HPDE6-E6E7 (cell line): Measurements from ENCODE around the gene ANO10.
"Not testable (repeated sequence)": the region's sequence is repeated elsewhere in the genome, so short reads cannot be mapped to it uniquely, and the experiment has no call there.

Experiments
- DNase-seq: peaks from one replicate; pipeline ENCODE4 v3.0.0; 2011; ENCODE audit warnings: missing footprints; ENCODE audit errors: extremely low spot score

ANO10 gene

DNA sequence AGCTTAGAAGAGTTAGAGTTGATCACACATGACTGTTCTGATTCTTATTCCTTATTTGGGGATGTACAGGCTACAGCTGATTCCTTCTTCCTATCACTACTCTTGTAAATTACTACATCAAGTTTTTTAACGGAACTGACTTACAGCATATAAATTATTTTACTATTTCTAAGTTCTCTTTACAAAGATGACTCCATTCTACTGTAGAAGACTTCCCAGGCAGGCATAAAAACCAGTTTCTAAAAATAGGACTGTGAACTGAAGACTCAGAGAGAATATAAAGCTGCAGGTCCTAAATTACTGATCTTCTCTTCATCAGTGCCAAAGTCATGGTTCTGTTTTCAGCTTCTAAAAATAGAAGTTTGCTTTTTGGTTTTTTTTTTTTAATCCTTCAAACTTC, 38.9 kb downstream of the ANO10 start:
- DNase-seq = no peak

DNA sequence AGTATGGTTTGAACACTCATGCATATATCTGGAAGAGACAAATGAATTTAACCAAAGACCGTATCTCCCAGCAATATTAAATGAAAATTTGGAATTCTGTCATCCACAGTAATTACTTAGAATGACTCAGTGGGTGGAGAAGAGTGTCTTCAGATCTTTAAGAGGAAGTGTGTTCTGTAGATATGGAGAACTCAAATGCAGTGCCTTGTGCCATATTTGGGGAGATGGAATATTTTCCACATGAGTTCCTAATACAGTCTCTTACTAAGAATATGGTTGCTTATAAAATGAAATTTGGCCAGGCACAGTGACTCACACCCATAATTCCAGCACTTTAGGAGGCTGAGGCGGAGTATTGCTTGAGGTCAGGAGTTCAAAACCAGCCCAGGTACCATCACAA, 40.5 kb downstream of the ANO10 start:
- no peak for DNase-seq

- no peak for DNase-seq
Observed at GRCh38 chr3:43580181-43580580, 41.6 kb downstream of the ANO10 start.

GRCh38 chr3:43573576-43573975, 48.2 kb downstream of the ANO10 start:
- no peak for DNase-seq

DNA sequence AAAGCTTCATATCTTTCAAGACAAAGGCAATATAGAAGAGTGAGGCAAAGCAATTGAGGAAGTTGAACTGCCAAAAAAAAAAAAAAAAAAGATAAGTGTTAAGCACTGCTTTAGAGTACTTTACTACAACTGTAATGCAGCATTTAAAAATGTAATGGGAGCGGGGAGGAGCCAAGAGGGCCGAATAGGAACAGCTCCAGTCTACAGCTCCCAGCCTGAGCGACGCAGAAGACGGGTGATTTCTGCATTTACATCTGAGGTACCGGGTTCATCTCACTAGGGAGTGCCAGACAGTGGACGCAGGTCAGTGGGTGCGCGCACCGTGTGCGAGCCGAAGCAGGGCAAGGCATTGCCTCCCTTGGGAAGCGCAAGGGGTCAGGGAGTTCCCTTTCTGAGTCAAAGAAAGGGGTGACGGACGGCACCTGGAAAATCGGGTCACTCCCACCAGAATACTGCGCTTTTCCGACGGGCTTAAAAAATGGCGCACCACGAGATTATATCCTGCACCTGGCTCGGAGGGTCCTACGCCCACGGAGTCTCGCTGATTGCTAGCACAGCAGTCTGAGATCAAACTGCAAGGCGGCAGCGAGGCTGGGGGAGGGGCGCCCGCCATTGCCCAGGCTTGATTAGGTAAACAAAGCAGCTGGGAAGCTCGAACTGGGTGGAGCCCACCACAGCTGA, 56.0 kb downstream of the ANO10 start:
- DNase-seq = not testable (repeated sequence)

GRCh38 chr3:43559961-43560360, 61.9 kb downstream of the ANO10 start:
- no peak for DNase-seq

- DNase-seq = no peak
Observed at GRCh38 chr3:43558171-43558570, 63.6 kb downstream of the ANO10 start.

GRCh38 chr3:43549626-43550290, 72.1 kb downstream of the ANO10 start:
- no peak for DNase-seq

- not testable (repeated sequence) for DNase-seq
Observed at GRCh38 chr3:43544277-43544676, 77.5 kb downstream of the ANO10 start.

DNA sequence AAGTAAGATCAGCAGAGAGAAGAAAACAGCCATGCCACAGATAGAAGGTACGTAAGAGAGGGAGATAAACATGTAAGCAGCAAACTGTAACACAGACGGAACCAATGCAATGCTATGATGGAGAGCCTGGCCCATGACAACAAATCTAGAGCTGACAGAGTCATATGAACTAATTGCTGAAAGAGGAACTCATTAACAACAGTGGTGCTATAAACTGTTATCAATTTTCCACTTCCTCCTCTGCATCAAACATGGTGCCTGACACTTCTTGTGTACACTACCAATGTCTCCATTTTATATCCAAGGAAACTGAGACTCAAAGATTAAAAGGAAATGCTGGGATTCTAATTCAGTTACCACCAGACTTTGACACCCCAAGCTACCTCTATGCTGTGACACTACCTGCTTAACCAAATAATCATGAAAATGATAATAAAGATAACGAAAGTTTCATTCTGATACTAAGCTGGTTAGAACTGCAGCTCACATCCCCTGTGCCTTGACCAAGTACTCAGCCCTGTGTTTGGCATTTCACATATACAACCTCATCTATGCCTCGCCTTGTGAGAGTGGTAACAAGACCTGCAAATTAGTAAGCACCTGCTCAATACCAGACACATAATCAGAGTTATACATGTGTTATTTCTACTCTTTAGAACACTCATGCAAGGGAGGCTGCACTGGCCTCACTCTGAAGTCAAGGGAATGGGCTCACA, 79.3 kb downstream of the ANO10 start:
- no peak for DNase-seq

DNA sequence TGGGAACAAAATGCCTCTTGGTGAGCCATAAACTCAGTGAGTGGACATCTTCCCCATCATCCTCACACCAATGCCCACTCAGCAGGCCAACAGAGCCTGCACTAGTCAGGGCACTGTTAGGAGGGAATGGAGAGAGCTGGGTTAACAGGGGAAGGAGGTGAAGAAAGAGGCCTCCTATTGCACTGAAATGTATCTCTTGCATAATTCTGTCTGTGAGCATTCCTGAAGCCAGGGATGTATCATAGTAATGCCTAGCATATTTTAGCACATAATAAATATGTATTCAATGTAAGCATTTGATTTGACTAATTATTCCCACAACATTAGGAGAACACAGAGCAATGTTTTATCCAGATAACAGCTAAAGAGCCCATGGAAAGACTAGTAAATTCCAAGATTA, 81.2 kb downstream of the ANO10 start:
- no peak for DNase-seq

GRCh38 chr3:43539321-43539720, 82.5 kb downstream of the ANO10 start:
- no peak for DNase-seq

DNA sequence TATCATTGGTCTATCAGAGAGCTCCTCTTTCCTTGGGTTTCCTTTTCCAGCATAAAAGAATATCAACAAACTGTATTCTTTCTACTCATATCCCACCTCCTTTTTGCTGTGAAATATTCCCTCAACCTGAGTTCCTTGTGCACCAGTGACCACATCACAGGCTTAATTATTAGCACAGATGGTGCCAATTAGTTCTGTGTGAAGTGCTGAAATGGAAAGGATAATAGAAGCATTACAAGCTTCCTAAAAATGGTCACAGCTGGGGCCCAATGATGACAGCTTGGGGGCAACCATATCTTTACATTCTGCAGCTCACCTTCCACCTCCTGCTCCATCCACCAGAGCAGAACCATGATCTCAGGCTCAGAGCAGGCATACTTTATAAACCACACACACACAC, 84.6 kb downstream of the ANO10 start:
- DNase-seq = no peak

- no peak for DNase-seq
Observed at GRCh38 chr3:43534675-43535074, 87.1 kb downstream of the ANO10 start.

- DNase-seq = no peak
Observed at GRCh38 chr3:43533009-43533408, 88.8 kb downstream of the ANO10 start.

DNA sequence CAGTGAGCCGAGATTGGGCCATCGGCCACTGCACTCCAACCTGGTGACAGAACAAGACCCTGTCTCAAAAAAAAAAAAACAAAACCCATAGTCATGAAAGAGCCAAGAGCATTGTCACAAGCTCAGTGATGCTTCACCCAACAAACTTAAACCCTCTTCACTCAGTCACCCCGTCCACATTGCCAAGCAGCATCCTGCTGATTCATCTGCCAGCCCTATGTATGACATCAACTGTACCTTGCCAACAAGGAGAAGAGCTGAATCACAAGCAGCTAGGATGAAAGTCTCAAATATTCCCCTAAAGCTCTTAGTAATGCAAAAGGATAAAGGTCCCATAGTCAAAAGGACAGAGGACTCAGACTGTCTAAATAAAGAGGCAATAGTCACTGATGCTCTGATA, 90.0 kb downstream of the ANO10 start:
- no peak for DNase-seq

DNA sequence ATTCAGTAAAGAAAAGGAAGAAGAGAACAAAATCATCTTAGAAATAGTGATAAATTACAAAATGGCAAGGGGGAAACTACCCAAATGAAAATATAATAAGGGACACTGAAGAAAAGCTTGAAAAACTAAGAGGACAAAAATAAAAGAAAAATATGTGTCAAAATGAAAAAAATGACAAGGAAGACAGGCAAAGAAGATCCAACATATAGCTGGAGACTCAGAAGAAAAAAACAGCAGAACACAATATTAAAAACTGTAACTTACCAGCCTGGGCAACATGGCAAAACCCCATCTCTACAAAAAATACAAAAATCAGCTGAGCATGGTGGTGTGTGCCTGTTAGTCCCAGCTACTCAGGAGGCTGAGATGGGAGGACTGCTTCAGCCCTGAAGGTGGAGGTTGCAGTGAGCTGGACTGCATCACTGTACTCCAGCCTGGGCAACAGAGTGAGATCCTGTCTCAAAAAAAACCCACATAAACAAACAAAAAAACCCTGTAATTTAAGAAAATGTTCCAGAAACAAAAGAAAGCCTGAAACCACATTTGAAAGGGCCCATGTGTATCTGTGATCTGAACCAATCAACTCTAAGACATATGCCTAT, 93.2 kb downstream of the ANO10 start:
- no peak for DNase-seq

DNA sequence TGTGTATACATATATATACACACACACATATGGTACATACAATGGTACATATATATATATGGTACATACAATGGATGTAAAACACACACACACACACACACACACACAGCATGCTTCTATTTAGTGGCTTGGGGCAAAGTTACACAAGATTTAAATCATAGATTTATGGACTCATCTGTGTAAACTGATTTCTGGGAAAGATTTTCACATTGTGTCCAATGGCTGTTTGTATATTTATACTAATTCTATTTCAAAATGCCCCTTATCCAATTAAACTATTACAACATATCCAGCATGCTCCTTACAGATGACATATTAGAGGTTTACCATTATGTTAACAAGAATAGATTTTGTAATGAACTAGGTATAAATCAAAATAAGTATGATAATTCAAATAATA, 94.9 kb downstream of the ANO10 start:
- DNase-seq = no peak

DNA sequence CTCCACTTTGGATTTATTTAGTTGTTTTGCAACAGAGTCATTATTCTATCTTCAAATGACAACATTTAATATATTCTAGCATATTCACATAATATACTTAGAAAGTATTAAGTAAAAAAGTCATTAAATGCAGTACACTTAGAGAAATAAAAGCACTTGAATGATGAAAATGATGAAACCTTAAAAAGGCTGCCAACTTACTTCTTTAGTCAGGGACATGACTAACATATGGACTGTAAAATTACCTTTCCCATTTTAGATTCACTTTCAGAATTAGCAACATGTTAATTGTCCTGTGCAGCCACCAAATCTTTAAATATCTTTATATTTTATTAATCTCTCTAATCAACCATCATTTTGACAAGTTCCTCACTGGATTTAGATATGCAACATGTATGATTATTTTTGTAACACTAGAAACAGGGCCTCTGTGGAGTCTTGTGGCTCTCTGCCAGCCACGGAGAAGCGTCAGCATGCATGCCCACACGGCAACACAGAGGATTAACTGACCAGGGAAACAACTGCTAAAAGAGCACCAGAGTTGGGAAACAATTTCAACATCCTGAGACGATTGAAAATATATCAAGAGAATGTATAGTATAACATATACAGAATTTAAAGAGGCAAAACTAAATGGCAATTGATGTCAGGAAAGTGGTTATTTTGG, 95.7 kb downstream of the ANO10 start:
- no peak for DNase-seq

- DNase-seq = no peak
Observed at GRCh38 chr3:43525386-43525785, 96.4 kb downstream of the ANO10 start.

DNA sequence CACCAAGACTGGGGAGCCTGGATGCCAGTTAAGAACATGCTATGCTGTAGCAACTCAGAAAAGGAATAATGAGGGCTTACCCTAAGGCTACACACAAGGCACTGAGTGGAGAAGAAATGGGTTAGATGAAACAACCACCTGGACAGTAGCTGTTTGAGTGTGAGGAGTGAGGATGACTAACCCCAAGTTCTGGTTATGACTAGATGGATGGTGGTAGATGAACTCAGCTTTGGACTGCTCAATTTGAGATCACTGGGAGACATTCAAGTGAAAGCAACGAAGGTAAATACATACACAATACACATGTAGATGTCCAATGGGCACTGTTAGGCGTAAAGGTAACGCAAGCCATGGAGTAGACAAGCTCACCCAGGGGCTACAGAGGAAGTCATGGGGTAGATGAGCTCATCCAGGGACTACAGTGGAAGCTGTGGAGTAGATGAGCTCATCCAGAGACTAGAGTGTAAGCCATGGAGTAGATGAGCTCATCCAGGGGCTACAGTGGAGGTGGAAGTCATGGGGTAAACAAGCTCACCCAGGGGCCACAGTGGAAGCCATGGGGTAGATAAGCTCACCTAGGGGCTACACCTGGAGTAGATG, 98.3 kb downstream of the ANO10 start:
- no peak for DNase-seq
